ENCODE data around the gene MTRF1. TPM values are rescaled to one million over a fixed set of nuclear protein-coding genes. Genes with fewer than 3 reads are reported as not detected.

Gene MTRF1
- total RNA-seq, 1 experiment from 2014 or later, result 13.7 TPM

DNA sequence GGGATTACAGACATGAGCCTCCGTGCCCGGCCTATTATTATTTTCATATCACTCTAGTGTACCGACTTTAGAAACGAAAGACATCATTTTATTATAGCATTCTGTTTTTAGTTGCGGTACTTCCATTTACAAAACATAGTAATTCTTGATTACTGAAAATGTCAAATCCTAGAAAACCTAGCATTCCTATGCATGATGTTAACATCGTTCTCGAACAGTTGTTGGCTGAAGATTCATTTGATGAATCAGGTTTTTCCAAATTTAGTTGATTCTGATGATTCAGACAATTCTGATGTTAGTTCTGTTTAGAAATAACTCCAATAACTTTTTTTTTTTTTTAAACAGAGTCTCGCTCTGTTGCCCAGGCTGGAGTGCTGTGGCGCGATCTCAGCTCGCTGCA, 11.5 kb upstream of the MTRF1 start:
- no peak overlapping the region for H3K4me3 ChIP-seq (ENCODE audit: low read depth in 2 of 2, low read length in 2 of 2)
- no peaks in the 10 kb centered on the region for H3K27me3 ChIP-seq (ENCODE audit: control insufficient read depth, insufficient read depth, low read length)
- ChIA-PET POLR2A (no interaction called here), CTCF (no interaction called here)
- TF ChIP-seq TCF7L2 (IDR thresholded peaks at IDR 0.05; ENCODE audit: low read depth, low read length) (no peak), SIN3A (IDR thresholded peaks at IDR 0.05; ENCODE audit: borderline replicate concordance, insufficient read depth, low read depth, low read length) (no peak), POLR2AphosphoS5 (IDR thresholded peaks at IDR 0.05; ENCODE audit: low read depth, low read length) (no peak), REST (IDR thresholded peaks at IDR 0.05; ENCODE audit: insufficient read depth in 1 of 2, low read depth in 2 of 2, low read length in 1 of 2) (no peak)
- TF ChIP-seq, protein P1, sequence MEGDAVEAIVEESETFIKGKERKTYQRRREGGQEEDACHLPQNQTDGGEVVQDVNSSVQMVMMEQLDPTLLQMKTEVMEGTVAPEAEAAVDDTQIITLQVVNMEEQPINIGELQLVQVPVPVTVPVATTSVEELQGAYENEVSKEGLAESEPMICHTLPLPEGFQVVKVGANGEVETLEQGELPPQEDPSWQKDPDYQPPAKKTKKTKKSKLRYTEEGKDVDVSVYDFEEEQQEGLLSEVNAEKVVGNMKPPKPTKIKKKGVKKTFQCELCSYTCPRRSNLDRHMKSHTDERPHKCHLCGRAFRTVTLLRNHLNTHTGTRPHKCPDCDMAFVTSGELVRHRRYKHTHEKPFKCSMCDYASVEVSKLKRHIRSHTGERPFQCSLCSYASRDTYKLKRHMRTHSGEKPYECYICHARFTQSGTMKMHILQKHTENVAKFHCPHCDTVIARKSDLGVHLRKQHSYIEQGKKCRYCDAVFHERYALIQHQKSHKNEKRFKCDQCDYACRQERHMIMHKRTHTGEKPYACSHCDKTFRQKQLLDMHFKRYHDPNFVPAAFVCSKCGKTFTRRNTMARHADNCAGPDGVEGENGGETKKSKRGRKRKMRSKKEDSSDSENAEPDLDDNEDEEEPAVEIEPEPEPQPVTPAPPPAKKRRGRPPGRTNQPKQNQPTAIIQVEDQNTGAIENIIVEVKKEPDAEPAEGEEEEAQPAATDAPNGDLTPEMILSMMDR (IDR thresholded peaks at IDR 0.05), result no peak
- H3K9me3 ChIP-seq (ENCODE audit: control insufficient read depth, insufficient read depth, low read depth, low read length), result peaks cover 5% of the 10 kb centered on the region; the same call in 1 of the 2 replicates
- intact Hi-C loops (cut with micrococcal nuclease; ENCODE audit: unreplicated experiment) (no loop called here), in situ Hi-C loops (cut with HindIII; ENCODE audit: low pct_unique_long_range_greater_than_20kb, low sequenced_read_pairs) (no loop called here)
- H3K27ac ChIP-seq (ENCODE audit: low read length), result no peak overlapping the region
- H3K4me1 ChIP-seq (ENCODE audit: control insufficient read depth, insufficient read depth, low read length), result no peaks in the 10 kb centered on the region
- no TSS peak for BruUV-seq (replicated peaks)
- DNase-seq (ENCODE audit: low read depth, low spot score) (no peak), ATAC-seq (no peak)
- no peaks in the 10 kb centered on the region for H3K36me3 ChIP-seq (ENCODE audit: control insufficient read depth, insufficient read depth, low read length)

DNA sequence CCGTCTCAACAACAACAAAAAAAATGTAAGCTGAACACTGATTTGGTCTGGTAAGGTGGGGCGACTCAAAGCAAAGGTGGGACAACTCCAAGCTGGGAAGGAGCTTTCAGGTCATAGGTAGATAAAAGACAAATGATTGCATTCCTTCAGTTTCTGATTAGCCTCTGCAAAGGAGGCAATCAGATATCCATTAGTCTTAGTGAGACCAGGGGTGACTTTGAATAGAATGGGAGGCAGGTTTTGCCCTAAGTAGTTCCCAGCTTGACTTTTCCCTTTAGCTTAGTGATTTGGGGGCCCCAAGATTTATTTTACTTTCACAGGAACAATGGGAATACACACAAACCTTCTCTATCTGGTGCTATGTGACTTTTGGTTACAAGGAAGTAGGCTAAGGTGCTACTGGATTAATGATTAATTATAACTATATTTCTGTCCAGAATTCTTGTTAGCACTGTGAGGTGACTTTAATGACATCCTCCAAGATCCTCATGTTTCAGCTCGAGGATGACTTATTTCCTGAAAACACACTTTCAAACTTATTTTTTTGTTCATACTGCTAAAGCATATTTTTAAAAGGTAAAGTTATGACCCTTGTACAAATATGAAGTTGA, 10.6 kb upstream of the MTRF1 start:
- in situ Hi-C loops (cut with HindIII; ENCODE audit: low pct_unique_long_range_greater_than_20kb, low sequenced_read_pairs), result no loop called here
- POLR2A ChIA-PET, result no interaction called here

More for the DNA sequence above, 10.6 kb upstream of the MTRF1 start:
- no peak for DNase-seq (ENCODE audit: low read depth, low spot score)
- Histone ChIP-seq H3K27ac (ENCODE audit: low read length) (no peak overlapping the region), H3K4me3 (ENCODE audit: low read depth in 2 of 2, low read length in 2 of 2) (no peak overlapping the region), H3K4me1 (ENCODE audit: control insufficient read depth, insufficient read depth, low read length) (no peaks in the 10 kb centered on the region), H3K27me3 (ENCODE audit: control insufficient read depth, insufficient read depth, low read length) (no peaks in the 10 kb centered on the region), H3K36me3 (ENCODE audit: control insufficient read depth, insufficient read depth, low read length) (no peaks in the 10 kb centered on the region), H3K9me3 (ENCODE audit: control insufficient read depth, insufficient read depth, low read depth, low read length) (peaks cover 11% of the 10 kb centered on the region; the same call in 1 of the 2 replicates)
- TF ChIP-seq TCF7L2 (IDR thresholded peaks at IDR 0.05; ENCODE audit: low read depth, low read length), result no peak
- TF ChIP-seq REST (IDR thresholded peaks at IDR 0.05; ENCODE audit: insufficient read depth in 1 of 2, low read depth in 2 of 2, low read length in 1 of 2), result no peak
- TF ChIP-seq POLR2AphosphoS5 (IDR thresholded peaks at IDR 0.05; ENCODE audit: low read depth, low read length), result no peak
- TF ChIP-seq SIN3A (IDR thresholded peaks at IDR 0.05; ENCODE audit: borderline replicate concordance, insufficient read depth, low read depth, low read length), result no peak
- TF ChIP-seq, protein P1 (IDR thresholded peaks at IDR 0.05), result no peak
- CTCF ChIA-PET, result no interaction called here
- no peak for ATAC-seq
- BruUV-seq (replicated peaks), result no TSS peak
- intact Hi-C loops (cut with micrococcal nuclease; ENCODE audit: unreplicated experiment), result no loop called here

Measured in Panc1 (cell line).